ENCODE data around the gene PITPNM3.

- TF ChIP-seq POLR2A (IDR thresholded peaks at IDR 0.05; ENCODE audit: control extremely low read depth in 1 of 2, low read depth in 2 of 2, low read length in 2 of 2): no peak
- no peak for TF ChIP-seq CTCF (IDR thresholded peaks at IDR 0.05; ENCODE audit: control extremely low read depth in 1 of 3, insufficient read depth in 1 of 3, low read depth in 1 of 3, low read length in 3 of 3)
- no peak for TF ChIP-seq SRF (IDR thresholded peaks at IDR 0.05; ENCODE audit: low read depth, low read length)
- no peak for TF ChIP-seq EP300 (IDR thresholded peaks at IDR 0.05; ENCODE audit: borderline replicate concordance in 1 of 2, low read depth in 2 of 2, low read length in 2 of 2)
- no peak for TF ChIP-seq ZNF274 (IDR thresholded peaks at IDR 0.05; ENCODE audit: borderline replicate concordance, extremely low read depth, low read length)
- TF ChIP-seq EZH2 (IDR thresholded peaks at IDR 0.05; ENCODE audit: low read depth, low read length, severe bottlenecking): no peak
- no peak for TF ChIP-seq KDM5A (IDR thresholded peaks at IDR 0.05; ENCODE audit: low read length)
- TF ChIP-seq PHF8 (conservative IDR thresholded peaks at IDR 0.05; ENCODE audit: low read depth, low read length): no peak
- no peak for TF ChIP-seq TEAD4 (IDR thresholded peaks at IDR 0.05; ENCODE audit: low read depth, low read length)
- no peak for TF ChIP-seq RBBP5 (IDR thresholded peaks at IDR 0.05; ENCODE audit: borderline replicate concordance, low read depth, low read length)
- no peak for TF ChIP-seq SP1 (IDR thresholded peaks at IDR 0.05; ENCODE audit: low read depth, low read length)
- no peak for TF ChIP-seq ATF2 (IDR thresholded peaks at IDR 0.05; ENCODE audit: low read length)
- TF ChIP-seq POLR2AphosphoS5 (IDR thresholded peaks at IDR 0.05; ENCODE audit: low read depth, low read length): no peak
- TF ChIP-seq RAD21 (IDR thresholded peaks at IDR 0.05 in 1 of 2, conservative IDR thresholded peaks at IDR 0.05 in 1 of 2; ENCODE audit: low read depth in 2 of 2, low read length in 2 of 2): no peak
These were observed 16.5 kb downstream of the PITPNM3 start for GRCh38 chr17:6539871-6540270.
